Sigmoid colon (tissue), 3 donors: ENCODE data around the gene ZRSR2.

Experiments used
- POLR2A ChIP-seq, 2 donors: fragments of 450-650 bp; IDR thresholded peaks; one replicate each; pipeline ENCODE4 v1.6.1; 2016; ENCODE audit warnings: antibody characterized with exemption in 2 of 2, mild to moderate bottlenecking in 2 of 2, moderate library complexity in 2 of 2
- TF ChIP-seq, protein P1 (sequence below), 4 experiments: fragments of 450-650 bp in 3 of 4; fragments of 200-600 bp in 1 of 4; IDR thresholded peaks; one replicate each; pipeline ENCODE4 v1.5.1; 2016 to 2019; ENCODE audit warnings: antibody characterized with exemption in 4 of 4, mild to moderate bottlenecking in 3 of 4, moderate library complexity in 2 of 4

DNA sequence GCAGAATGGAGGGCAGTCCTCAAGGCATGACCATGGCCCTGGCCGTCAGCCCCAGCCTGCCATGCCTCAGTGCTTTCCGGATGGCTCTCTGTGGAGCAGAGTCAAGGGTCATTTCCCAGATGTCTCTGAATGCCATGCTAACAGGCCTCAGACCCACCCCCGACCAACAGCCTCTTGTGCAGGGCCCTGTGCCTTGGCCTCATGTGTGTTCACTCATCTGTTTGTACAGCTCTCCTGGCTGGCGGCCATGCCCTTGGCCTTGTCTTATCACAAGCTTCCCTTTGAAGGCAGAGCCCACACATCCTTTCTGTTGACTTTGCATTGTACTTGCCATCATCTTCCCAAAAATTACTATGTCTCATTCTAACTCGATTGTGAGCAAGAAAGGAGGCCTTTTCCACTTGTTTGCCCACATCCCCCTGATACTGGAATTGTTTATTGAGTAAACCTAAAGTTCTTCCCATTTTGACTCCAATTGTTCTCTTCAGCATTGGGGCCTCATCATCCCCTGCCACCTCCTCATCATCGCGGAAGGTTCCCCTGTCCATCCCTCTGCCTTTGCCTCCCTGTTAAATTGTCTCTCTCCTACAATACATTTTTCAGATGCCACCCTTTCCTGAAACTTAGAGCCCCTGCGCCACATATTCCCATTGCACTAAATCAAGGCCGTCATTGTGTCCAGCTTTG is 46.0 kb upstream of the ZRSR2 start:
- TF ChIP-seq, protein P1, sequence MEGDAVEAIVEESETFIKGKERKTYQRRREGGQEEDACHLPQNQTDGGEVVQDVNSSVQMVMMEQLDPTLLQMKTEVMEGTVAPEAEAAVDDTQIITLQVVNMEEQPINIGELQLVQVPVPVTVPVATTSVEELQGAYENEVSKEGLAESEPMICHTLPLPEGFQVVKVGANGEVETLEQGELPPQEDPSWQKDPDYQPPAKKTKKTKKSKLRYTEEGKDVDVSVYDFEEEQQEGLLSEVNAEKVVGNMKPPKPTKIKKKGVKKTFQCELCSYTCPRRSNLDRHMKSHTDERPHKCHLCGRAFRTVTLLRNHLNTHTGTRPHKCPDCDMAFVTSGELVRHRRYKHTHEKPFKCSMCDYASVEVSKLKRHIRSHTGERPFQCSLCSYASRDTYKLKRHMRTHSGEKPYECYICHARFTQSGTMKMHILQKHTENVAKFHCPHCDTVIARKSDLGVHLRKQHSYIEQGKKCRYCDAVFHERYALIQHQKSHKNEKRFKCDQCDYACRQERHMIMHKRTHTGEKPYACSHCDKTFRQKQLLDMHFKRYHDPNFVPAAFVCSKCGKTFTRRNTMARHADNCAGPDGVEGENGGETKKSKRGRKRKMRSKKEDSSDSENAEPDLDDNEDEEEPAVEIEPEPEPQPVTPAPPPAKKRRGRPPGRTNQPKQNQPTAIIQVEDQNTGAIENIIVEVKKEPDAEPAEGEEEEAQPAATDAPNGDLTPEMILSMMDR (IDR thresholded peaks at IDR 0.05) = no peak
- TF ChIP-seq POLR2A (IDR thresholded peaks at IDR 0.05) = no peak
